AG10803 (cell line): Measurements from ENCODE around the gene MYRIP.

Source experiments
- DNase-seq: peaks from one replicate; pipeline ENCODE4 v3.0.0; 2010; ENCODE audit warnings: low read depth
- H3K4me3 ChIP-seq: 2 replicates; pipeline ENCODE4 v1.5.1; 2011; ENCODE audit warnings: mild to moderate bottlenecking, low read length, control low read depth
- TF ChIP-seq, protein P1 (sequence below): conservative IDR thresholded peaks from 2 replicates; pipeline ENCODE4 v1.5.1; 2011; ENCODE audit warnings: mild to moderate bottlenecking, low read length, control low read depth, inconsistent platforms

Gene MYRIP

DNA sequence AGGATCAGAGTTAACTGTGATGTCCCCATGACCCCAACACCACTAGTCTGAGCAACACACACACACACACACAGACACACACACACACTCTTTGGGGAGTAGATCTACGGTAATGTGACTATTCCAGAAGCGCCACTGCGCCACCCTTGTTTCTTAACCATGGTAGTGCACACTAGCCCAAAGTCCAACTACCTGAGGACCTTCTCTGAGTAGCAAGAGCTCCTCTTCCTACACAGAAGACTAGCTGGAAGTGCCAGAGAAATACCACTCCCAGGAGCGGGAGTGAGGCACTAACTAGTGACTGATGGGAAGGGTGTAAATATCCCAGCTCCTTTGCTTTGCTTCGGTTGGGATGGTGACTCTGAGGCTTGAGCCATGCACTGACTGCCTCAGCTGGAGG is 404.1 kb downstream of the MYRIP start:
- no peak for DNase-seq
- TF ChIP-seq, protein P1, sequence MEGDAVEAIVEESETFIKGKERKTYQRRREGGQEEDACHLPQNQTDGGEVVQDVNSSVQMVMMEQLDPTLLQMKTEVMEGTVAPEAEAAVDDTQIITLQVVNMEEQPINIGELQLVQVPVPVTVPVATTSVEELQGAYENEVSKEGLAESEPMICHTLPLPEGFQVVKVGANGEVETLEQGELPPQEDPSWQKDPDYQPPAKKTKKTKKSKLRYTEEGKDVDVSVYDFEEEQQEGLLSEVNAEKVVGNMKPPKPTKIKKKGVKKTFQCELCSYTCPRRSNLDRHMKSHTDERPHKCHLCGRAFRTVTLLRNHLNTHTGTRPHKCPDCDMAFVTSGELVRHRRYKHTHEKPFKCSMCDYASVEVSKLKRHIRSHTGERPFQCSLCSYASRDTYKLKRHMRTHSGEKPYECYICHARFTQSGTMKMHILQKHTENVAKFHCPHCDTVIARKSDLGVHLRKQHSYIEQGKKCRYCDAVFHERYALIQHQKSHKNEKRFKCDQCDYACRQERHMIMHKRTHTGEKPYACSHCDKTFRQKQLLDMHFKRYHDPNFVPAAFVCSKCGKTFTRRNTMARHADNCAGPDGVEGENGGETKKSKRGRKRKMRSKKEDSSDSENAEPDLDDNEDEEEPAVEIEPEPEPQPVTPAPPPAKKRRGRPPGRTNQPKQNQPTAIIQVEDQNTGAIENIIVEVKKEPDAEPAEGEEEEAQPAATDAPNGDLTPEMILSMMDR: no peak
- H3K4me3 ChIP-seq: no peak overlapping the region

DNA sequence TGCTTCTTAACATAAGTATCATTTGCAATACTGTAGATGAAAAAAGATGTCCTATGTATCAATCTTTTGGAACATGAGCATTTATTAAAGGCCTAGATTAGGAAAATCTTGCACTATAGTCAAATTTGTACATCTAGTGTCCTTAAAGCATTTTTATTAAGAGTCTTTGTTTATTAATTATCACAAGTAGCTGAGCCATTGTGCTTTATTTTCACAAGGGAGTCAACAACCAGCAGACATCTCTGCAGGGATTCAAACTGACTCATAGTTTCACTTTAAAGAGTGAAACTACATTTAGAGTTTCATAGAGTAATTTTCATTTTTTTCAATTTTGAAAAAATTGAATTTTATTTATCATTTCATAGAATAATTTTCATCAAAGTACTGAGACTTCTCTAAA is 405.6 kb downstream of the MYRIP start:
- TF ChIP-seq, protein P1: no peak
- H3K4me3 ChIP-seq: no peak overlapping the region
- DNase-seq: no peak

DNA sequence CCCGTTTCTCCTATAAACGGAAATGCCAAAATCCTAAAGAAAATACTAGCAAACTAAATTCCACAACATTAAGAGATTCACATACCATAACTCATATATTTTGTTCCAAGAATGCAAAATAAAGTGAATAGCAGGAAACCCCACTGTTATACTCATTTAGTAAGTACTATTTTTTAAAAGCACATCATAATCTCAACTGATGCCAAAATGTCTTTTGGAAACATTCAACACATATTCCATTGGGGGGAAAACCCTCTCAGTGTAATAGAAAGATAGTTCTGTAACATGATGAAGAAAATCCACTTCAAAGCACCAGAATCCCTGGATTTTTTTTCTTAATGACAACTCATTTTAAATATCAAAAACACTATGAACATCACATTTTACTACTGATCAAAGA is 407.1 kb downstream of the MYRIP start:
- TF ChIP-seq, protein P1: no peak
- no peak overlapping the region for H3K4me3 ChIP-seq
- DNase-seq: no peak

DNA sequence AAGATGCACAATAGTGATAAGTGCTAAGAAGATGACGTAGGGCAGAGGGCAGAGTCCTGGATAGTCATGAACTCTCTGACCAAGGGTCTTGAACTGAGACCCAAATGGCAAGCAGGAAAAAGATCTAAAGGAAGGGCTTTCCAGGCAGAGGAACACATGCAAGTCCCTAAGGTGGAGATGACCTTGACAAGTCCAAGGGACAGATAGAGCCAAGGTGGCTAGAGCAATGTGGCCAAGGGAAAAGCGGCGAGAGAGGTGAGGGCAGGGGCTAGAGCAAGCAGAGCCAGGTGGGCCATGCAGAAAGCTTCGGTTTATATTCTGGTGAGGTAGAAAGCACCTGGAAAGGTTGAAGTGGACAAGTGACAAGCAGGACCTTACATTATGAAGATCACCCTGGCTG is 414.4 kb downstream of the MYRIP start:
- TF ChIP-seq, protein P1: no peak

DNA sequence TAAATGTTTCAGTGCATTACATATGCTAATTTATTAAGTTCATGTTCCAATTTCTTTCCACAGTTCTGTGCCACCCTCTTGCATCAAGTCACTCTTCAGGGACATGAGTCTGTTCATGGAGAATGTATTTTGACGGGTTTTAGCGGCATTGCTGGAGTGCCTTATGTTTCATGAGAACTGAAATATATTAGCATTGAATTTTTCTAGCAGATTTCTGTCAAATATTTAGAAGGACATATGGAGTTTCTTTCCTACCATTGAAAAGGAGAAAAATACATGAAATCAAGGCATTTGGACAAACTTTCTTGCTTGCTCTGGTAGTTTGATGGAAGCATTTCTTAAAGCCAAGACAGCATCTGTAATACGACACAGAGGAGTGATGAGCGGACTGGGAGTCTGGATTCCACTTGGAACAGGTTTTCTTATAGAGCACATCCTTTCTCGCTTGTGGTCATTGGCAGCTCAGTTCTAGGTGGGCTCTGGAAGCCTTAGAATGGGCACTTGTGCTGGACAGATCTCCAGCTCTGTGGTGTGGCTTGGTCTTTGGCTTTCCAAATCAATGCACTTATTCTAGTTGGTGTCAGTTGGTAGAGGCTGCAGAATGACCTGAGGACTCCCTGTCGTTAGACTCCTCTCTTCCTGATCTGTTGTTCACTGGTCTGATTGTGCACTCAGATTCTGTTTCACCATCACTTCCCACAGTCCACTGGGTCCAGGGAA is 415.5 kb downstream of the MYRIP start:
- TF ChIP-seq, protein P1: no peak
- no peak overlapping the region for H3K4me3 ChIP-seq
- DNase-seq: no peak

More for the DNA sequence above, 414.4 kb downstream of the MYRIP start:
- DNase-seq: no peak
- no peak overlapping the region for H3K4me3 ChIP-seq

DNA sequence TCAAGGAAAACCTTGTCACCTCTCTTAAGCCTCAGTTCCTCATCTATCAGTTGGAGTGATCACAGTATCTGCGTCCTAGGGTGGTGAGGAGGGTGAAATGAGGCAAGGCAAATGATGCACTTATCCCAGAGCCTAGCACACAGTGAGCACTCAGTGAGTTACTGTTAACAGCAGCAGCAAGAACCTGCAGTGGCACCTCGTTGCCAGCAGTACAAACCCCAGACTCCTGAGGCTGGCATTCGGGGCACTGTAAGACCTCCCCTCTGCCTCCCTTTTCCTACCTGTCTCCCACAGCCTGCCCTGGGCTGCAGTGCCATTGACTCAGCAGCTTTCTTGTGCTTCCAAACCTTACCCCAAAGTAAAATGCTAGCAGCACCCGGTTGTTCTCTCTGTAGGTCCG is 417.2 kb downstream of the MYRIP start:
- TF ChIP-seq, protein P1: no peak
- DNase-seq: no peak
- no peak overlapping the region for H3K4me3 ChIP-seq

DNA sequence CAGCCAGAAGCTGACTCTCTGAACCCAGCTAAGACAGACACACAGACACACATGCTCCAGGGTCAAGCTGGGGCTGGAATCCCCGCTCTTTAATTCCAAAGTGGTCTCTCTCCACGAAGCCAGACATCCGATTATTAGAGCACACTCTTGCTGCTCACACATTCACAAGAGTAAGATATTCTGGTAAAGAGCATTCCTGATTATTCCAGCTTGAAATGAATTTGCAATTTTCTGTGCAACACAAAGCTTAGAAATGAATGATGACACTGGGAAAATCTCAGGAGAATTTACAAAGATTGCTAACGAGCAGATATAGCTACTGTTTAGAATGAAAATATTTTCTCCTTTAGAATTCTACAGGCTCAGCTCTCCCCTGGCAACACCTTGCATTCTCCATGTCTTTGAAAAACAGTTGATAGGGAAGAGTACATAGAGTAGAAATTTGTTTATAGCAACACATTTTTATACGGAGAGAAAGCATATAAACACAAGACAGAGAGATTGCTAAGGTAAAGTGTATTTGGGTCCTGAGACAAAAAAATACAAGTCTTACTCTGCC is 419.5 kb downstream of the MYRIP start:
- TF ChIP-seq, protein P1: no peak
- no peak overlapping the region for H3K4me3 ChIP-seq
- DNase-seq: no peak
